HepG2 (cell line): ENCODE data around the gene UAP1L1. TPM values are rescaled to one million over a fixed set of nuclear protein-coding genes. Genes with fewer than 3 reads are reported as not detected.

Experiments used
- CREB3 ChIP-seq: sonication (generic); formaldehyde crosslinking; IDR thresholded peaks from 2 replicates; pipeline ENCODE4 v1.5.0; 2020; ENCODE audit warnings: missing genetic modification reagents
- ELF3 ChIP-seq: IDR thresholded peaks from 2 replicates; pipeline ENCODE4 v1.6.1; 2016; ENCODE audit warnings: missing genetic modification reagents, missing compliant biosample characterization
- FIP1L1 ChIP-seq: fragments of 200-400 bp; formaldehyde crosslinking; IDR thresholded peaks from 2 replicates; pipeline ENCODE4 v1.6.1; 2018; ENCODE audit warnings: low read depth, mild to moderate bottlenecking, low read length, moderate library complexity, borderline replicate concordance; ENCODE audit not compliant: insufficient read depth
- HHEX ChIP-seq: IDR thresholded peaks from 2 replicates; pipeline ENCODE4 v1.6.1; 2016; ENCODE audit warnings: control low read depth
- KLF15 ChIP-seq: sonication (generic); formaldehyde crosslinking; IDR thresholded peaks from 2 replicates; pipeline ENCODE4 v1.8.1; 2023; ENCODE audit warnings: borderline replicate concordance, mild to moderate bottlenecking, inconsistent platforms, missing genetic modification reagents, mixed read lengths
- NFKBIZ ChIP-seq: IDR thresholded peaks from 2 replicates; pipeline ENCODE4 v1.6.1; 2018; ENCODE audit warnings: missing genetic modification reagents, missing compliant biosample characterization
- RNF2 ChIP-seq: fragments of 450-650 bp; conservative IDR thresholded peaks from 2 replicates; pipeline ENCODE4 v1.6.1; 2016; ENCODE audit warnings: low read depth
- TAF15 ChIP-seq: fragments of 200-400 bp; formaldehyde crosslinking; IDR thresholded peaks from one replicate; pipeline ENCODE4 v1.6.1; 2018; ENCODE audit warnings: mild to moderate bottlenecking, low read depth, low read length; ENCODE audit not compliant: poor library complexity, severe bottlenecking
- ZBTB49 ChIP-seq: sonication (generic); formaldehyde crosslinking; IDR thresholded peaks from 2 replicates; pipeline ENCODE4 v1.4.0; 2020; ENCODE audit warnings: missing genetic modification reagents, borderline replicate concordance
- ZFP82 ChIP-seq: sonication (generic); formaldehyde crosslinking; IDR thresholded peaks from 2 replicates; pipeline ENCODE4 v1.5.1; 2020; ENCODE audit warnings: mild to moderate bottlenecking, missing genetic modification reagents, borderline replicate concordance
- ZMYM2 ChIP-seq: sonication (generic); formaldehyde crosslinking; IDR thresholded peaks from 2 replicates; pipeline ENCODE4 v1.8.0; 2022; ENCODE audit warnings: mild to moderate bottlenecking, missing genetic modification reagents
- ZNF143 ChIP-seq: sonication (generic); formaldehyde crosslinking; IDR thresholded peaks from 2 replicates; pipeline ENCODE4 v1.4.0; 2020; ENCODE audit warnings: missing genetic modification reagents
- ZNF333 ChIP-seq: sonication (generic); formaldehyde crosslinking; IDR thresholded peaks from 2 replicates; pipeline ENCODE4 v1.4.0; 2020; ENCODE audit warnings: mild to moderate bottlenecking, missing genetic modification reagents, borderline replicate concordance
- ZNF432 ChIP-seq: sonication (generic); formaldehyde crosslinking; IDR thresholded peaks from 2 replicates; pipeline ENCODE4 v1.5.0; 2020; ENCODE audit warnings: missing genetic modification reagents, mild to moderate bottlenecking, borderline replicate concordance
- ZNF883 ChIP-seq: sonication (generic); formaldehyde crosslinking; IDR thresholded peaks from 2 replicates; pipeline ENCODE4 v1.5.1; 2020; ENCODE audit warnings: mild to moderate bottlenecking, missing genetic modification reagents; ENCODE audit errors: not compliant biosample characterization
- polyA plus RNA-seq, 8 experiments: library from polyadenylated mRNA; depleted of rRNA in 3 of 8; stranded (reverse) in 7 of 8; unstranded in 1 of 8; fragments of >200 nt; fragmentation: Illumina TruSeq in 4 of 8; extraction: Trizol in 4 of 8; gene quantifications; 2 replicates each; pipeline versions ENCODE4 v1.2.1 to v1.2.3, GENCODE V29; 2011 to 2016; ENCODE audit warnings: low read depth in 4 of 8, missing spikeins in 1 of 8, mixed read lengths in 1 of 8; ENCODE audit not compliant: insufficient read depth in 1 of 8
- total RNA-seq, 5 experiments: library from RNA; depleted of rRNA; stranded (reverse); fragments of >200 nt; fragmentation: Illumina TruSeq; extraction: Trizol; gene quantifications; 2 replicates each; pipeline ENCODE4 v1.2.3, GENCODE V29; 2016; ENCODE audit warnings: low read depth in 1 of 5
- TF ChIP-seq, protein P1 (sequence below): sonication (generic); formaldehyde crosslinking; IDR thresholded peaks from 2 replicates; pipeline ENCODE4 v1.4.0; 2020; ENCODE audit warnings: mild to moderate bottlenecking, low read depth, missing genetic modification reagents
- TF ChIP-seq, protein P2 (sequence below): sonication (generic); formaldehyde crosslinking; IDR thresholded peaks from 2 replicates; pipeline ENCODE4 v1.5.1; 2020; ENCODE audit warnings: missing genetic modification reagents, mild to moderate bottlenecking, borderline replicate concordance
- TF ChIP-seq, protein P3 (sequence below): sonication (generic); formaldehyde crosslinking; IDR thresholded peaks from 2 replicates; pipeline ENCODE4 v1.9.0; 2022; ENCODE audit warnings: missing genetic modification reagents, mild to moderate bottlenecking, borderline replicate concordance

The UAP1L1 gene
- total and polyA plus RNA-seq, 2 of the 13 experiments (the other 11 are each of a cell fraction or from before 2014, with no cell fraction given), result 5.4 to 6.4 TPM

GRCh38 chr9:137029058-137029936 lies 48.0 kb upstream of the UAP1L1 start (continued):
- TF ChIP-seq HHEX (CRISPR knock-in tag), result no peak
- no peak for TF ChIP-seq ZBTB49 (CRISPR knock-in tag)
- TF ChIP-seq ZMYM2, result no peak
- TF ChIP-seq, protein P1, sequence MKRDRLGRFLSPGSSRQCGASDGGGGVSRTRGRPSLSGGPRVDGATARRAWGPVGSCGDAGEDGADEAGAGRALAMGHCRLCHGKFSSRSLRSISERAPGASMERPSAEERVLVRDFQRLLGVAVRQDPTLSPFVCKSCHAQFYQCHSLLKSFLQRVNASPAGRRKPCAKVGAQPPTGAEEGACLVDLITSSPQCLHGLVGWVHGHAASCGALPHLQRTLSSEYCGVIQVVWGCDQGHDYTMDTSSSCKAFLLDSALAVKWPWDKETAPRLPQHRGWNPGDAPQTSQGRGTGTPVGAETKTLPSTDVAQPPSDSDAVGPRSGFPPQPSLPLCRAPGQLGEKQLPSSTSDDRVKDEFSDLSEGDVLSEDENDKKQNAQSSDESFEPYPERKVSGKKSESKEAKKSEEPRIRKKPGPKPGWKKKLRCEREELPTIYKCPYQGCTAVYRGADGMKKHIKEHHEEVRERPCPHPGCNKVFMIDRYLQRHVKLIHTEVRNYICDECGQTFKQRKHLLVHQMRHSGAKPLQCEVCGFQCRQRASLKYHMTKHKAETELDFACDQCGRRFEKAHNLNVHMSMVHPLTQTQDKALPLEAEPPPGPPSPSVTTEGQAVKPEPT (CRISPR knock-in tag), result no peak
- TF ChIP-seq, protein P2, sequence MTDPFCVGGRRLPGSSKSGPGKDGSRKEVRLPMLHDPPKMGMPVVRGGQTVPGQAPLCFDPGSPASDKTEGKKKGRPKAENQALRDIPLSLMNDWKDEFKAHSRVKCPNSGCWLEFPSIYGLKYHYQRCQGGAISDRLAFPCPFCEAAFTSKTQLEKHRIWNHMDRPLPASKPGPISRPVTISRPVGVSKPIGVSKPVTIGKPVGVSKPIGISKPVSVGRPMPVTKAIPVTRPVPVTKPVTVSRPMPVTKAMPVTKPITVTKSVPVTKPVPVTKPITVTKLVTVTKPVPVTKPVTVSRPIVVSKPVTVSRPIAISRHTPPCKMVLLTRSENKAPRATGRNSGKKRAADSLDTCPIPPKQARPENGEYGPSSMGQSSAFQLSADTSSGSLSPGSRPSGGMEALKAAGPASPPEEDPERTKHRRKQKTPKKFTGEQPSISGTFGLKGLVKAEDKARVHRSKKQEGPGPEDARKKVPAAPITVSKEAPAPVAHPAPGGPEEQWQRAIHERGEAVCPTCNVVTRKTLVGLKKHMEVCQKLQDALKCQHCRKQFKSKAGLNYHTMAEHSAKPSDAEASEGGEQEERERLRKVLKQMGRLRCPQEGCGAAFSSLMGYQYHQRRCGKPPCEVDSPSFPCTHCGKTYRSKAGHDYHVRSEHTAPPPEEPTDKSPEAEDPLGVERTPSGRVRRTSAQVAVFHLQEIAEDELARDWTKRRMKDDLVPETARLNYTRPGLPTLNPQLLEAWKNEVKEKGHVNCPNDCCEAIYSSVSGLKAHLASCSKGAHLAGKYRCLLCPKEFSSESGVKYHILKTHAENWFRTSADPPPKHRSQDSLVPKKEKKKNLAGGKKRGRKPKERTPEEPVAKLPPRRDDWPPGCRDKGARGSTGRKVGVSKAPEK (CRISPR knock-in tag), result no peak
- TF ChIP-seq, protein P3, sequence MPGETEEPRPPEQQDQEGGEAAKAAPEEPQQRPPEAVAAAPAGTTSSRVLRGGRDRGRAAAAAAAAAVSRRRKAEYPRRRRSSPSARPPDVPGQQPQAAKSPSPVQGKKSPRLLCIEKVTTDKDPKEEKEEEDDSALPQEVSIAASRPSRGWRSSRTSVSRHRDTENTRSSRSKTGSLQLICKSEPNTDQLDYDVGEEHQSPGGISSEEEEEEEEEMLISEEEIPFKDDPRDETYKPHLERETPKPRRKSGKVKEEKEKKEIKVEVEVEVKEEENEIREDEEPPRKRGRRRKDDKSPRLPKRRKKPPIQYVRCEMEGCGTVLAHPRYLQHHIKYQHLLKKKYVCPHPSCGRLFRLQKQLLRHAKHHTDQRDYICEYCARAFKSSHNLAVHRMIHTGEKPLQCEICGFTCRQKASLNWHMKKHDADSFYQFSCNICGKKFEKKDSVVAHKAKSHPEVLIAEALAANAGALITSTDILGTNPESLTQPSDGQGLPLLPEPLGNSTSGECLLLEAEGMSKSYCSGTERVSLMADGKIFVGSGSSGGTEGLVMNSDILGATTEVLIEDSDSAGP (CRISPR knock-in tag), result peak; percentile 66
- 0 out of 2 replicates have a peak, but pooled peaks have one; percentile 53 for TF ChIP-seq ZFP82 (CRISPR knock-in tag)
- peak; percentile 86; the same call in 1 of the 2 replicates for TF ChIP-seq ZNF333
- no peak for TF ChIP-seq ZNF883 (CRISPR knock-in tag)
- no peak for TF ChIP-seq RNF2
- no peak for TF ChIP-seq ZNF432 (CRISPR knock-in tag)
- TF ChIP-seq CREB3 (CRISPR knock-in tag), result no peak
- TF ChIP-seq TAF15, result no peak
- TF ChIP-seq NFKBIZ (CRISPR knock-in tag), result no peak
- no peak for TF ChIP-seq FIP1L1
- no peak for TF ChIP-seq ELF3 (CRISPR knock-in tag)
- TF ChIP-seq KLF15 (CRISPR knock-in tag), result no peak
- no peak for TF ChIP-seq ZNF143 (CRISPR knock-in tag)
